ENCODE measurements around the gene KRTAP10-4.
"Not testable (repeated sequence)": the region's sequence is repeated elsewhere in the genome, so short reads cannot be mapped to it uniquely, and the experiment has no call there.

The KRTAP10-4 gene

GRCh38 chr21:44579833-44580144, 6.3 kb downstream of the KRTAP10-4 start:
- H3K4me3 ChIP-seq (ENCODE audit: low read depth, low read length) = no peak overlapping the region
- H3K36me3 ChIP-seq = no peaks in the 10 kb centered on the region
- H3K4me1 ChIP-seq = no peaks in the 10 kb centered on the region
- H3K9me3 ChIP-seq = no peaks in the 10 kb centered on the region
- no peak for TF ChIP-seq CTCF (IDR thresholded peaks at IDR 0.05; ENCODE audit: low read depth, low read length)
- no peak for DNase-seq
- peaks cover 7% of the 10 kb centered on the region; the same call in 1 of the 2 replicates for H3K27me3 ChIP-seq

- not testable (repeated sequence) for H3K4me1 ChIP-seq; H3K36me3 ChIP-seq; H3K9me3 ChIP-seq; DNase-seq; H3K4me3 ChIP-seq (ENCODE audit: low read depth, low read length); H3K27me3 ChIP-seq
These were observed 6.8 kb downstream of the KRTAP10-4 start, which contains the start of gene KRTAP10-5 for GRCh38 chr21:44580231-44580821. KRTAP10-5 (minus strand) TSS chr21:44580604; CDS start chr21:44580578, 26 bp downstream.

GRCh38 chr21:44581158-44581557, 7.6 kb downstream of the KRTAP10-4 start:
- Histone ChIP-seq H3K9me3 (no peaks in the 10 kb centered on the region), H3K27me3 (peaks cover 4% of the 10 kb centered on the region; the same call in 1 of the 2 replicates), H3K36me3 (no peaks in the 10 kb centered on the region), H3K4me3 (ENCODE audit: low read depth, low read length) (no peak overlapping the region), H3K4me1 (no peaks in the 10 kb centered on the region)
- no peak for DNase-seq
- TF ChIP-seq CTCF (IDR thresholded peaks at IDR 0.05; ENCODE audit: low read depth, low read length) = no peak

GRCh38 chr21:44582055-44582454, 8.5 kb downstream of the KRTAP10-4 start:
- Histone ChIP-seq H3K4me1 (no peaks in the 10 kb centered on the region), H3K27me3 (peaks cover 4% of the 10 kb centered on the region; the same call in 1 of the 2 replicates), H3K4me3 (ENCODE audit: low read depth, low read length) (no peak overlapping the region), H3K9me3 (no peaks in the 10 kb centered on the region), H3K36me3 (no peaks in the 10 kb centered on the region)
- DNase-seq = no peak
- no peak for TF ChIP-seq CTCF (IDR thresholded peaks at IDR 0.05; ENCODE audit: low read depth, low read length)

- H3K27me3 ChIP-seq = peaks cover 4% of the 10 kb centered on the region; the same call in 1 of the 2 replicates
- H3K4me3 ChIP-seq (ENCODE audit: low read depth, low read length) = no peak overlapping the region
- TF ChIP-seq CTCF (IDR thresholded peaks at IDR 0.05; ENCODE audit: low read depth, low read length) = no peak
- no peak for DNase-seq
- no peaks in the 10 kb centered on the region for H3K9me3 ChIP-seq
- no peaks in the 10 kb centered on the region for H3K36me3 ChIP-seq
- H3K4me1 ChIP-seq = no peaks in the 10 kb centered on the region
These were observed 9.7 kb downstream of the KRTAP10-4 start for GRCh38 chr21:44583089-44583799.

- no peaks in the 10 kb centered on the region for H3K4me1 ChIP-seq
- no peaks in the 10 kb centered on the region for H3K9me3 ChIP-seq
- TF ChIP-seq CTCF (IDR thresholded peaks at IDR 0.05; ENCODE audit: low read depth, low read length) = no peak
- H3K36me3 ChIP-seq = no peaks in the 10 kb centered on the region
- no peak for DNase-seq
- H3K4me3 ChIP-seq (ENCODE audit: low read depth, low read length) = no peak overlapping the region
- H3K27me3 ChIP-seq = peaks cover 4% of the 10 kb centered on the region; the same call in 1 of the 2 replicates
These were observed 10.2 kb downstream of the KRTAP10-4 start for GRCh38 chr21:44583800-44584147.
